Amniotic epithelial cell (primary cell): ENCODE data around the gene OR2A25.
A peak's percentile ranks its signal among the peaks of the same experiment; 100 is the strongest.
"Not testable (repeated sequence)": the region's sequence is repeated elsewhere in the genome, so short reads cannot be mapped to it uniquely, and the experiment has no call there.

Experiments
- DNase-seq: peaks from one replicate; pipeline ENCODE4 v3.0.0-alpha.2; 2010; ENCODE audit warnings: low read depth

Gene OR2A25, protein sequence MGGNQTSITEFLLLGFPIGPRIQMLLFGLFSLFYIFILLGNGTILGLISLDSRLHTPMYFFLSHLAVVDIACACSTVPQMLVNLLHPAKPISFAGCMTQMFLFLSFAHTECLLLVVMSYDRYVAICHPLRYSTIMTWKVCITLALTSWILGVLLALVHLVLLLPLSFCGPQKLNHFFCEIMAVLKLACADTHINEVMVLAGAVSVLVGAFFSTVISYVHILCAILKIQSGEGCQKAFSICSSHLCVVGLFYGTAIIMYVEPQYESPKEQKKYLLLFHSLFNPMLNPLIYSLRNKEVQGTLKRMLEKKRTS

DNA sequence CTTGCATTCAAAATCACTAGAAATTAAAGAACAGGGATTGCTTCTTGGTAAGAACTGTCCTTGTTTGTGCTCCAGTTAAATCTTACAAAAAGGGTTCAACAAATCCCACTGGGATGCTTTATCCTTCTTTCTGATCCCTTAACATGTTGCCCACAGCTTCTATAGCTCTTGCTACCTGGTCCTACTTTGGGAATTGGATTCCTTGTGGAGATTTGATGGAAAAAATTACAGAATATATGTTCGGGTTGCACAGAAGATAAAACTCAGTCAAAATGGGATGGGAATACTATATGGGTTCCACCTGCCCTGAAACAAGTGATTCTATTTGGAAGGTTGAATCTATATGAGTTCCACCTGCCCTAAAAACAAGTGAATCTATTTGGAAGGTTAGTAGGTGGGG is at the start of gene OR2A25:
OR2A25 (plus strand) TSS at position 301 of the 400 bp plus-strand sequence. CDS start 4,409 bp downstream, outside the sequence.
- DNase-seq = no peak

DNA sequence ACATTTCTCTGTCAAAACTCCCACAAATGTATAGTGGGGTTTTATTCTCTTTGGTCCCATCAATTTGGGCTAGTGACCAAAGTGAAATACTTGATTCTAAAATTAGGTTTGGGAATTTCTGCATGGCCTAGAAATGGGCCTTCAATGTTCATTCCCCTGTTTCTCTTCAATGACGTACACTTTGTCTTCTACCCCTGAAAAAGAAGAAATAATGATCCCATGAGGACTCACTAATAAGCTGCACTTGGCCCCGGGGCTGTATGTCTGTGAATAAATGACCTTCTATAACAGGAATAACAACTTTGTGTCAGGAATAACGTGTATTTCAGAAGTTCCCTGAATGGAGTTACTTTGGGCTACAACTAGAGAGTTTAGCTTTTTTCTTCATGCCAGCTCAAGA is 49.3 kb upstream of the OR2A25 start:
- DNase-seq = no peak

- DNase-seq = no peak
These were observed 47.4 kb upstream of the OR2A25 start for GRCh38 chr7:144022169-144022568.

- DNase-seq = no peak
These were observed 46.3 kb upstream of the OR2A25 start for GRCh38 chr7:144023171-144023827.

DNA sequence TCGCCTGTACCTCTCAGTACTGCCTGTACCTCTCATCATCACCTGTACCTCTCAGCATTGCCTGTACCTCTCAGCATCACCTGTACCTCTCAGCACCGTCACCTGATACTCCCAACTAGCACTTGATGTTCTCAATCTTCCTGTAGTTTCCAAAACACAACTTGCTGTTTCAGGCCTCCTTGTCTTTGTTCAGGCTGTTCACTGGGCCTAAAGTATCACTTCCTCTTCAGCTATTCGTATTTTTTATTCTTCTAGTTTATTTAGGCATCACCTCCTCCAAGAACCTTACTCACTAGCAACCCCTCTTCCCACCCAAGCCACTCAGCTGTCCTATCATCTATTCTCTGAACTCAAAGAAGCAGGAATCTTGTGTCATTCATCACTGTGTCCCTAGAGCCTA is 45.4 kb upstream of the OR2A25 start:
- no peak for DNase-seq

DNA sequence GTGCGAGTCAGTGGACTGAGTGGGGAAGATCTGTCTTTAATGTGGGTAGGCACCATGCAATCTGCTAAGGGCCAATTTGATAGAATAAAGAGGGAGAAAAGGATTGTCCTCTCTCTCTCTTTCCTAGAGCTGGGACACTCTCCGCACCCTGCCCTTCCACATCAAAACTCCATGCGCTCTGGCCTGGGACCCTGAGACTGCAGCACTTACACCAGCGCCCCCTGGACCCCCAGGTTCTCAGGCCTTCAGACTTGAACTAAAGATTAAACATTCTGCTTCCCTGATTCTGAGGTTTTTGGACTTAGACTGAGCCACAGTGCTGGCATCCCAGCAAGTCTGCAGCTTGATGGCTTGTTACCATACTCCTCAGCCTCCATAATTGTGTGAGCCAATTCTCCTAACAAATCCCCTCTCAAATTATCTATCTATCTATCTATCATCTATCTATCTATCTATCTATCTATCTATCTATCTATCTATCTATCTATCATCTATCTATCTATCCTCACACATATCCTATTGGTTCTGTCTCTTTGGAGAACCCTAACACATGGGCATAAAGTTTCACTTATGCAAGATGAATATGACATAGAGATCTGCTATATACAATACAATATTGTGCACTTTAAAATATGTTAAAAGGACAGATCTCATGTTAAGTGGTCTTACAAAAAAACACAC is 43.3 kb upstream of the OR2A25 start:
- no peak for DNase-seq

GRCh38 chr7:144027070-144027469 is 42.5 kb upstream of the OR2A25 start:
- peak; percentile 63 for DNase-seq

GRCh38 chr7:144027974-144028373 is 41.6 kb upstream of the OR2A25 start:
- DNase-seq = no peak

- no peak for DNase-seq
These were observed 41.1 kb upstream of the OR2A25 start for GRCh38 chr7:144028547-144028946.

DNA sequence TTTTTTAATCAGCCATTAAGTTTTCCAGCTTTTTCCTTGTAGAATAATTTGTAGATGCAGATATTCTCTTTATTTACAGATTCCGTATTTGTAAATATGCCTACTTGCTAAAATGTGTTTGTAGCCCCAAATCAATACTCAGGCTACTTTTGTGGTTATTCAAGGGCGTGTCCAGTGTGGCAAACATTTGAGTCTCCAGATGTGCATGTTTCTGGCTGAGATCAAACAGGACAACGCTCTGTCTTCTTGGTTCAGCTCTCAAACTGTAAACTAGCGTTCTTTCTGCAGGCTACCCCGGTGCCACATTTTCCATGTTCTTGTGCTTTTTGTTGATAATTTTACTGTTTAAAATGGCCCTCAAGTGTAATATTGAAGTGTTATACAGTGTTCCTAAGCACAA is 37.1 kb upstream of the OR2A25 start:
- no peak for DNase-seq

DNA sequence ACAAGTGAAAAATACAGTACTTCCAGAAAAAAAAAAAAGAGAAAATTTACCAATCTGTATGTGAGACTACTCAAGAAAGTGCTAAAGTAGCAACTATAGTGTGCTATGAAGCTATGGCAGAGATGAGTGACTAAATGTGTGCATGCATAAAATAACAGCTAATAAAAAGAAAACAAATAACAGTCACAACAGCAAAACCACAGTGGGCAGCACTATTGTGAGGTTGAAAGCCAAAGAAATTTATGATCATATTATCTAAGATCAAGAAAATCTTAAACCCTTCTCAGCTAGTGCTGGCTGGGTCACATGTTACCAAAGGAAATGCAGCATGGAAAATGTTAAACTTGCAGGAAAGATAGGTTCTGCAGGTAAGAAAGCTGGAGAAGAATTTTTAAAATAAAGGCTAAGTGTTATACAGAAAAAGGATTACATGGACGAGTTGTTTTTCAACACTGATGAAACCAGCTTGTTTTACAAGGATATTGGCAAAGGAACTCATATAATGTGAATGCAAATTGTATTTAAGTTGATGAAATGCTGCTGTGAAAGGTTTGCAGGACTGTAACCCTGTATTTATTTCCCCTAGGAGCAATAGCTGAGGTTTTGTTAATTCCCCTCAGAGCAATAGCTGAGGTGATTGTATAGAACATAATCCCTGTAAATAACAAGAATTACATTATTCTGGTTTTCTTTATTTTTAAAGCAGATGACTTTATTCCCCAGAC is 36.5 kb upstream of the OR2A25 start:
- peak; percentile 38 for DNase-seq

DNA sequence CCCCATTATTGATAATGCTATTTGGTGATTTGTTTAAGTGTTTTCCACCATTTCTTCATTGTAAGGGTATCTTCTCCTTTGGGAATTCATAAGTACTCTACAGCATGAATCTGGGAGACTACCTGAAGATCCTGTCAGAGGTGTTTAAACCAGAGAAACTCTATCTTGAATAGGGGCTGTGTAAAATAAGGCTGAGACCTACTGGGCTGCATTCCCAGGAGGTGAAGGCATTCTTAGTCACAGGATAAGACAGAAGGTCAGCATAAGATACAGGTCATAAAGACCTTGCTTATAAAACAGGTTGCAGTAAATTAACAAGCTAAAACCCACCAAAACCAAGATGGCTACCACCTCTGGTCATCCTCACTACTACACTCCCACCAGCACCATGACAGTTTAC is 34.2 kb upstream of the OR2A25 start:
- DNase-seq = no peak

- no peak for DNase-seq
These were observed 33.2 kb upstream of the OR2A25 start for GRCh38 chr7:144036302-144036885.

- DNase-seq = peak; percentile 30
These were observed 32.1 kb upstream of the OR2A25 start for GRCh38 chr7:144037414-144038035.

- peak; percentile 58 for DNase-seq
These were observed 30.7 kb upstream of the OR2A25 start for GRCh38 chr7:144038887-144039286.

- DNase-seq = no peak
These were observed 21.0 kb upstream of the OR2A25 start, which contains the start of gene OR2A5 for GRCh38 chr7:144048648-144049047. Gene OR2A5 (plus strand): TSS chr7:144048948. CDS start chr7:144050402, 1,454 bp downstream.

DNA sequence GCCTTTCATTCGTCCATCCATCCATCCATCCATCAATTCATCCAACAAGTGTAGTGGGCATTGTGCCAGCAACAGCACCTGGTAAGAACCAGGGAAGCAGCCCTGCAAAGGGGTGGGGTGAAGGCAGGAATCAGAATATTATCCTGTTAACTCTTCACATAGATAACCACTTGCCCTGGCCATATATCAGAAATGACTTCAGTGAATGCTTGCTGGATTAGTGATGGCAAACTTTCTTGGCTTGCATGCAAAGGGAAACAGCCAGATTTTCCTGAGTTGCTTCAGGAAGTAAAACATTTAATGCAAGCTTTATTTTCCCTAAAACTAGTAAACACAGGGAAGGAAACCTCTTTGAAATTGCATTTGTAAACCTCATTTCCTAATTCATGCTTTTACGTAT is 20.1 kb upstream of the OR2A25 start:
- DNase-seq = peak; percentile 51

DNA sequence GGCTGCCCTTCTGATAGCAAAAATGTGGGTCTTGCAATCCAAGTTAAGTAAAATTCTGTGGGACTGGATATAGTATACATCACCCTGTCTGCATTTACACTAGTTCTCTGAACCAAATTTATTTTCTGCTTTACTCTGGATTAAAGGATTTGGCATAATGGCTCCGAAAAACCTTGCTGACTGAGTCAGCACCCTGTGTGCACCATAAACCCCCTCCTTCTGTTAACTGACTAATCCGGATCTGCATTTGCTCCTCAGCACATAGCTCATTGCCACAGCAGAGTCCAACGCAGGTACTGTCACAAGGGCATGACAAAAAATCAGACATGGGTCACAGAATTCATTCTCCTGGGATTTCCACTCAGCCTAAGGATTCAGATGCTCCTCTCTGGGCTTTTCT is 19.5 kb upstream of the OR2A25 start:
- DNase-seq = peak; percentile 91

DNA sequence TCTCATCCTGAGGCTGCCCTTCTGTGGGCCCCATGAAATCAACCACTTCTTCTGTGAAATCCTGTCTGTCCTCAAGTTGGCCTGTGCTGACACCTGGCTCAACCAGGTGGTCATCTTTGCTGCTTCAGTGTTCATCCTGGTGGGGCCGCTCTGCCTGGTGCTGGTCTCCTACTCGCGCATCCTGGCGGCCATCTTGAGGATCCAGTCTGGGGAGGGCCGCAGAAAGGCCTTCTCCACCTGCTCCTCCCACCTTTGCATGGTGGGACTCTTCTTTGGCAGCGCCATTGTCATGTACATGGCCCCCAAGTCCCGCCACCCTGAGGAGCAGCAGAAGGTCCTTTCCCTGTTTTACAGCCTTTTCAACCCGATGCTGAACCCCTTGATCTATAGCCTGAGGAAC is 18.7 kb upstream of the OR2A25 start:
- not testable (repeated sequence) for DNase-seq

- DNase-seq = peak; percentile 88
These were observed 11.7 kb upstream of the OR2A25 start for GRCh38 chr7:144057954-144058353.

- DNase-seq = no peak
These were observed 5.9 kb upstream of the OR2A25 start for GRCh38 chr7:144063710-144064109.

- no peak for DNase-seq
These were observed 342 bp downstream of the OR2A25 start for GRCh38 chr7:144069953-144070352.
